ENCODE results near the gene GLIS1. TPM values are rescaled to one million over a fixed set of nuclear protein-coding genes. Genes with fewer than 3 reads are reported as not detected.

The GLIS1 gene
- total and polyA plus RNA-seq, 2 of the 8 experiments (the other 6 are each of a cell fraction or from before 2014, with no cell fraction given): 0.15 to 0.22 TPM

- H3K4me2 ChIP-seq (ENCODE audit: insufficient read depth in 1 of 2, low read depth in 2 of 2, low read length in 2 of 2): no peak overlapping the region
- no peak overlapping the region for H2BK20ac ChIP-seq (ENCODE audit: low read length)
- no peak overlapping the region for H2BK120ac ChIP-seq (replicated peaks; ENCODE audit: low read depth, low read length)
- H4K20me1 ChIP-seq (replicated peaks in 1 of 2; ENCODE audit: control insufficient read depth in 1 of 2, insufficient read depth in 2 of 2, low read length in 2 of 2): no peaks in the 10 kb centered on the region
- no peak overlapping the region for H3K56ac ChIP-seq (replicated peaks; ENCODE audit: insufficient read length, low read depth, low read length)
- no peak overlapping the region for H2BK5ac ChIP-seq (ENCODE audit: low read depth, low read length)
- H4K5ac ChIP-seq (ENCODE audit: insufficient read length, low read depth, low read length): no peak overlapping the region
- peaks cover 0 to 2% (median under 1%) of the 10 kb centered on the region in 4 experiments; a peak in 1 of 7 replicates for H3K27me3 ChIP-seq (replicated peaks in 1 of 4; ENCODE audit: control insufficient read depth in 3 of 4, extremely low read depth in 1 of 4, insufficient read depth in 3 of 4, low read length in 3 of 4)
- H3K14ac ChIP-seq (ENCODE audit: insufficient read length): no peak overlapping the region
- no peaks in the 10 kb centered on the region for H3K9me3 ChIP-seq (ENCODE audit: insufficient read depth in 2 of 2, low read depth in 1 of 2, low read length in 1 of 2)
- no peak overlapping the region for H2AK5ac ChIP-seq (ENCODE audit: low read depth, low read length)
- H3K23ac ChIP-seq (ENCODE audit: insufficient read length): no peak overlapping the region
- no peak overlapping the region for H2BK12ac ChIP-seq (ENCODE audit: low read depth, low read length)
- WGBS, 2 experiments (ENCODE audit: extremely low coverage in 1 of 2, insufficient coverage in 1 of 2, insufficient read length in 1 of 2, insufficient replicate concordance in 2 of 2, low coverage in 1 of 2, low lambda C conversion rate in 2 of 2, missing lambda C conversion rate in 1 of 2): 88% methylated on average over 11 of the region's 11 CpGs; no CpG with 5 or more reads in 1 of the 2 experiments
- H3K18ac ChIP-seq (ENCODE audit: extremely low read depth, low read length): no peak overlapping the region
- H4K91ac ChIP-seq (replicated peaks; ENCODE audit: insufficient read length, low read length): no peak overlapping the region
- no peak overlapping the region for H3K4ac ChIP-seq (replicated peaks; ENCODE audit: insufficient read length, low read depth, low read length)
- H2BK15ac ChIP-seq (ENCODE audit: low read length): no peak overlapping the region
- no peak overlapping the region for H3K4me3 ChIP-seq (ENCODE audit: extremely low read depth in 1 of 4, insufficient read depth in 2 of 4, low read depth in 3 of 4, low read length in 4 of 4)
- no peak overlapping the region for H3K9ac ChIP-seq (replicated peaks in 1 of 4; ENCODE audit: extremely low read depth in 1 of 4, low read depth in 3 of 4, low read length in 3 of 4)
- ChIA-PET POLR2A (ENCODE audit: partially characterized antibody) (no interaction called here), CTCF (ENCODE audit: partially characterized antibody) (interaction anchor here (1.0 to 2.2 kb wide), 6 partner anchors 14 to 437 kb away, joined by 3 to 7 read pairs (median 3); no protein-coding TSS in a partner anchor)
- no peak overlapping the region for H4K8ac ChIP-seq (ENCODE audit: extremely low read depth, insufficient read depth, low read length)
- H2AFZ ChIP-seq (ENCODE audit: low read length): no peak overlapping the region
- no peaks in the 10 kb centered on the region for H3K79me1 ChIP-seq (ENCODE audit: low read depth, low read length)
- H3K4me1 ChIP-seq (replicated peaks in 1 of 4; ENCODE audit: control insufficient read depth in 3 of 4, insufficient read depth in 4 of 4, low read length in 3 of 4): peaks cover 0 to 6% (median 0%) of the 10 kb centered on the region in 4 experiments; a peak in 2 of 7 replicates
- no peaks in the 10 kb centered on the region for H3K79me2 ChIP-seq (ENCODE audit: control insufficient read depth in 1 of 2, insufficient read depth in 2 of 2, low read length in 2 of 2)
- H3K36me3 ChIP-seq (ENCODE audit: control insufficient read depth in 2 of 4, insufficient read depth in 4 of 4, low read length in 3 of 4): no peaks in the 10 kb centered on the region
- no peak overlapping the region for H3K27ac ChIP-seq (ENCODE audit: low read depth, low read length)
- H3K23me2 ChIP-seq (ENCODE audit: low read depth, low read length): no peaks in the 10 kb centered on the region
- FAIRE-seq: no peak
- no peak for DNase-seq (ENCODE audit: low read depth in 1 of 2, low spot score in 2 of 2)
- TF ChIP-seq CBX5 (IDR thresholded peaks at IDR 0.05; ENCODE audit: low read depth, low read length) (no peak), YY1 (IDR thresholded peaks at IDR 0.05; ENCODE audit: low read depth, low read length) (no peak), RXRA (IDR thresholded peaks at IDR 0.05; ENCODE audit: insufficient read depth, low read depth, low read length) (no peak), ATF3 (IDR thresholded peaks at IDR 0.05; ENCODE audit: insufficient read depth, low read depth, low read length) (no peak), TBP (IDR thresholded peaks at IDR 0.05; ENCODE audit: low read depth, low read length) (no peak), KDM5A (IDR thresholded peaks at IDR 0.05; ENCODE audit: low read length) (no peak), EP300 (IDR thresholded peaks at IDR 0.05; ENCODE audit: borderline replicate concordance in 1 of 2, low read depth in 2 of 2, low read length in 2 of 2) (no peak), POLR2AphosphoS5 (IDR thresholded peaks at IDR 0.05; ENCODE audit: low read depth, low read length) (no peak), CHD2 (IDR thresholded peaks at IDR 0.05; ENCODE audit: low read length) (no peak), POLR2A (IDR thresholded peaks at IDR 0.05; ENCODE audit: control extremely low read depth in 1 of 2, low read depth in 2 of 2, low read length in 2 of 2) (no peak), SUZ12 (IDR thresholded peaks at IDR 0.05; ENCODE audit: low read length) (no peak), ATF2 (IDR thresholded peaks at IDR 0.05; ENCODE audit: low read length) (no peak)
These were observed 216.9 kb downstream of the GLIS1 start for GRCh38 chr1:53521924-53522552.

Measured in H1 (cell line).